Muscle of leg (tissue), 11 donors: ENCODE measurements around the gene ASB2. TPM values are rescaled to one million over a fixed set of nuclear protein-coding genes. Genes with fewer than 3 reads are reported as not detected.
A peak's percentile ranks its signal among the peaks of the same experiment; 100 is the strongest.

Experiments
- DNase-seq: peaks from one replicate; pipeline ENCODE4 v3.0.0; 2013
- H3K27ac ChIP-seq: one replicate; pipeline ENCODE4 v1.5.1; 2013; ENCODE audit warnings: mild to moderate bottlenecking, low read length, control low read depth
- H3K27me3 ChIP-seq: one replicate; pipeline ENCODE4 v1.6.1; 2013; ENCODE audit warnings: low read length; ENCODE audit not compliant: control insufficient read depth, insufficient read depth
- H3K36me3 ChIP-seq: one replicate; pipeline ENCODE4 v1.6.1; 2013; ENCODE audit warnings: low read length; ENCODE audit not compliant: control insufficient read depth, insufficient read depth
- H3K4me1 ChIP-seq: one replicate; pipeline ENCODE4 v1.6.1; 2013; ENCODE audit warnings: low read length; ENCODE audit not compliant: control insufficient read depth, insufficient read depth
- H3K4me3 ChIP-seq: one replicate; pipeline ENCODE4 v1.5.1; 2013; ENCODE audit warnings: low read length, control low read depth
- H3K9me3 ChIP-seq: replicated peaks from 2 replicates; pipeline ENCODE4 v1.6.1; 2013; ENCODE audit warnings: low read depth, low read length; ENCODE audit not compliant: control insufficient read depth
- WGBS: methylation state at CpG from one replicate; pipeline ENCODE4 v1.1.5; 2013; ENCODE audit warnings: missing lambda C conversion rate; ENCODE audit not compliant: insufficient coverage; 5-methylcytosine and 5-hydroxymethylcytosine counted together
- polyA plus RNA-seq, 8 donors: library from polyadenylated mRNA; unstranded; fragments of 120-200 nt; gene quantifications; one replicate each; pipeline versions ENCODE4 v1.2.1 to v1.2.3, GENCODE V29; 2013; ENCODE audit warnings: inconsistent platforms in 1 of 8, low replicate concordance in 1 of 8; ENCODE audit not compliant: insufficient read length in 8 of 8, insufficient read depth in 1 of 8
- total RNA-seq: library from RNA; stranded (reverse); fragments of 120-200 nt; gene quantifications from one replicate; pipeline ENCODE4 v1.2.4, GENCODE V29; 2013

ASB2 gene
- total and polyA plus RNA-seq, 9 donors: 15.0 to 32.3 (median 23.0) TPM

- peak; percentile 84 for DNase-seq
- H3K4me1 ChIP-seq: peaks cover 20% of the 10 kb centered on the region
- H3K9me3 ChIP-seq: no peaks in the 10 kb centered on the region
- H3K27ac ChIP-seq: no peak overlapping the region
- no peak overlapping the region for H3K4me3 ChIP-seq
- peaks cover 9% of the 10 kb centered on the region for H3K27me3 ChIP-seq
- H3K36me3 ChIP-seq: no peaks in the 10 kb centered on the region
- WGBS: 27% methylated on average over 6 of the region's 12 CpGs
These were observed 82.6 kb downstream of the ASB2 start for GRCh38 chr14:93893661-93894261.

GRCh38 chr14:93892923-93893558 lies 83.3 kb downstream of the ASB2 start:
- Histone ChIP-seq H3K27ac (no peak overlapping the region), H3K9me3 (no peaks in the 10 kb centered on the region), H3K36me3 (no peaks in the 10 kb centered on the region), H3K4me1 (peaks cover 20% of the 10 kb centered on the region), H3K27me3 (peaks cover 11% of the 10 kb centered on the region), H3K4me3 (no peak overlapping the region)
- WGBS: 22% methylated on average over 10 of the region's 13 CpGs
- DNase-seq: peak; percentile 75

GRCh38 chr14:93892505-93892839 lies 83.9 kb downstream of the ASB2 start:
- no peak overlapping the region for H3K27ac ChIP-seq
- H3K36me3 ChIP-seq: no peaks in the 10 kb centered on the region
- peaks cover 20% of the 10 kb centered on the region for H3K4me1 ChIP-seq
- H3K9me3 ChIP-seq: no peaks in the 10 kb centered on the region
- no CpG with 5 or more reads among the region's 5 CpGs for WGBS
- peaks cover 13% of the 10 kb centered on the region for H3K27me3 ChIP-seq
- no peak for DNase-seq
- no peak overlapping the region for H3K4me3 ChIP-seq

- no peak overlapping the region for H3K27ac ChIP-seq
- WGBS: 58% methylated on average over 9 of the region's 15 CpGs
- peaks cover 20% of the 10 kb centered on the region for H3K4me1 ChIP-seq
- no peak for DNase-seq
- H3K27me3 ChIP-seq: peaks cover 13% of the 10 kb centered on the region
- H3K36me3 ChIP-seq: no peaks in the 10 kb centered on the region
- no peaks in the 10 kb centered on the region for H3K9me3 ChIP-seq
- no peak overlapping the region for H3K4me3 ChIP-seq
These were observed 84.4 kb downstream of the ASB2 start for GRCh38 chr14:93891756-93892504.

- Histone ChIP-seq H3K9me3 (no peaks in the 10 kb centered on the region), H3K27me3 (peaks cover 13% of the 10 kb centered on the region), H3K4me1 (peaks cover 20% of the 10 kb centered on the region), H3K36me3 (no peaks in the 10 kb centered on the region), H3K27ac (no peak overlapping the region), H3K4me3 (no peak overlapping the region)
- WGBS: 40% methylated on average over 3 of the region's 9 CpGs
- DNase-seq: no peak
These were observed 86.5 kb downstream of the ASB2 start for GRCh38 chr14:93889739-93890483.

- Histone ChIP-seq H3K4me3 (no peak overlapping the region), H3K27ac (no peak overlapping the region), H3K27me3 (peaks cover 13% of the 10 kb centered on the region), H3K36me3 (no peaks in the 10 kb centered on the region), H3K9me3 (no peaks in the 10 kb centered on the region), H3K4me1 (peaks cover 17% of the 10 kb centered on the region)
- no peak for DNase-seq
- 68% methylated on average over 9 of the region's 12 CpGs for WGBS
These were observed 87.4 kb downstream of the ASB2 start for GRCh38 chr14:93888995-93889394.

- WGBS: 95% methylated on average over 1 of the region's 1 CpG
- peaks cover 9% of the 10 kb centered on the region for H3K4me1 ChIP-seq
- H3K9me3 ChIP-seq: no peaks in the 10 kb centered on the region
- H3K4me3 ChIP-seq: no peak overlapping the region
- DNase-seq: no peak
- no peaks in the 10 kb centered on the region for H3K36me3 ChIP-seq
- no peak overlapping the region for H3K27ac ChIP-seq
- H3K27me3 ChIP-seq: peaks cover 3% of the 10 kb centered on the region
These were observed 91.4 kb downstream of the ASB2 start for GRCh38 chr14:93884950-93885349.

Other genes starting within 250 kb of the ASB2 start
- 0.75 TPM for gene PRIMA1, start 188.1 kb downstream of the ASB2 start, total RNA-seq
- 1 to 10 TPM; 2.0 to 4.6 (median 3.4) TPM for gene PRIMA1, start 188.1 kb downstream of the ASB2 start, polyA plus RNA-seq
- gene FAM181A, start 49.2 kb downstream of the ASB2 start, total RNA-seq: not detected
- under 1 TPM in 2 of 8 donors, not detected in 6; 0.10 to 0.15 TPM for gene FAM181A, start 49.2 kb downstream of the ASB2 start, polyA plus RNA-seq
- 0.04 TPM for gene CCDC197, start 20.7 kb upstream of the ASB2 start, total RNA-seq
- under 1 TPM in 3 of 8 donors, not detected in 5; 0.18 to 0.32 (median 0.27) TPM for gene CCDC197, start 20.7 kb upstream of the ASB2 start, polyA plus RNA-seq
- gene OTUB2, start 49.8 kb upstream of the ASB2 start, total RNA-seq: 0.93 TPM
- gene OTUB2, start 49.8 kb upstream of the ASB2 start, polyA plus RNA-seq: 1 to 10 TPM in 6 of 8 donors, under 1 TPM in 2; 0.59 to 1.3 (median 1.1) TPM
- gene DDX24, start 104.6 kb upstream of the ASB2 start, total RNA-seq: 114 TPM
- gene DDX24, start 104.6 kb upstream of the ASB2 start, polyA plus RNA-seq: 10 to 100 TPM; 80.5 to 99.6 (median 84.8) TPM
- gene IFI27L1, start 104.7 kb upstream of the ASB2 start, total RNA-seq: 17.2 TPM
- gene IFI27L1, start 104.7 kb upstream of the ASB2 start, polyA plus RNA-seq: 10 to 100 TPM in 7 of 8 donors, 1 to 10 TPM in 1; 10.0 to 19.8 (median 15.0) TPM
- 5.6 TPM for gene IFI27, start 134.2 kb upstream of the ASB2 start, total RNA-seq
- 1 to 10 TPM; 2.1 to 4.3 (median 2.9) TPM for gene IFI27, start 134.2 kb upstream of the ASB2 start, polyA plus RNA-seq
- gene IFI27L2, start 153.0 kb upstream of the ASB2 start, total RNA-seq: 21.9 TPM
- gene IFI27L2, start 153.0 kb upstream of the ASB2 start, polyA plus RNA-seq: 10 to 100 TPM; 11.9 to 24.6 (median 16.8) TPM
- 0.09 TPM for gene PPP4R4, start 197.8 kb upstream of the ASB2 start, total RNA-seq
- gene PPP4R4, start 197.8 kb upstream of the ASB2 start, polyA plus RNA-seq: under 1 TPM; 0.08 to 0.16 (median 0.10) TPM